Neural progenitor cell (in vitro differentiated cells): Measurements from ENCODE around the gene ZSWIM3. TPM values are rescaled to one million over a fixed set of nuclear protein-coding genes. Genes with fewer than 3 reads are reported as not detected.

Experiments used
- DNase-seq: peaks from one replicate; pipeline ENCODE4 v3.0.0-alpha.2; 2016; ENCODE audit warnings: low spot score
- H2AFZ ChIP-seq: fragments of 200-600 bp; sonication (generic); replicated peaks from 2 replicates; pipeline ENCODE4 v1.6.1; 2016; ENCODE audit warnings: antibody characterized with exemption
- H3F3A ChIP-seq: fragments of 200-600 bp; sonication (generic); 2 replicates; pipeline ENCODE4 v1.6.1; 2016; ENCODE audit warnings: antibody characterized with exemption, low read depth
- H3K27ac ChIP-seq: fragments of 200-600 bp; sonication (generic); 2 replicates; pipeline ENCODE4 v1.5.1; 2016; ENCODE audit warnings: mild to moderate bottlenecking
- H3K27me3 ChIP-seq: fragments of 200-600 bp; sonication (generic); 2 replicates; pipeline ENCODE4 v1.6.1; 2016; ENCODE audit warnings: mild to moderate bottlenecking, moderate library complexity
- H3K36me3 ChIP-seq: fragments of 200-600 bp; sonication (generic); 2 replicates; pipeline ENCODE4 v1.5.1; 2016
- H3K4me1 ChIP-seq: fragments of 200-600 bp; sonication (generic); 2 replicates; pipeline ENCODE4 v1.6.1; 2016; ENCODE audit warnings: mixed run types
- H3K4me2 ChIP-seq: fragments of 200-600 bp; sonication (generic); 2 replicates; pipeline ENCODE4 v1.6.1; 2016
- H3K4me3 ChIP-seq: fragments of 200-600 bp; sonication (generic); 2 replicates; pipeline ENCODE4 v1.5.1; 2016
- H3K79me2 ChIP-seq: fragments of 200-600 bp; sonication (generic); 2 replicates; pipeline ENCODE4 v1.6.1; 2016; ENCODE audit warnings: low read depth
- H3K9ac ChIP-seq: fragments of 200-600 bp; sonication (generic); 2 replicates; pipeline ENCODE4 v1.6.1; 2016
- H3K9me3 ChIP-seq: fragments of 200-600 bp; sonication (generic); 2 replicates; pipeline ENCODE4 v1.5.1; 2016; ENCODE audit warnings: low read depth
- H4K20me1 ChIP-seq: fragments of 200-600 bp; sonication (generic); 2 replicates; pipeline ENCODE4 v1.6.1; 2016; ENCODE audit warnings: low read depth
- H3K27ac Mint-ChIP-seq: 3 replicates; pipeline ENCODE4 v1.8.0; 2021; ENCODE audit warnings: mixed read lengths
- H3K27me3 Mint-ChIP-seq: 2 replicates; pipeline ENCODE4 v1.8.0; 2022; ENCODE audit warnings: low read depth, mild to moderate bottlenecking, inconsistent platforms, moderate library complexity, mixed read lengths; ENCODE audit not compliant: insufficient read depth
- H3K36me3 Mint-ChIP-seq: 3 replicates; pipeline ENCODE4 v1.8.0; 2021; ENCODE audit warnings: mixed read lengths
- H3K4me1 Mint-ChIP-seq: 3 replicates; pipeline ENCODE4 v1.8.0; 2021; ENCODE audit warnings: mixed read lengths
- H3K4me3 Mint-ChIP-seq: 3 replicates; pipeline ENCODE4 v1.8.0; 2021; ENCODE audit warnings: mild to moderate bottlenecking, moderate library complexity, mixed read lengths
- H3K9me3 Mint-ChIP-seq: 3 replicates; pipeline ENCODE4 v1.8.0; 2020; ENCODE audit warnings: mixed read lengths
- CTCF ChIP-seq: fragments of 200-600 bp; sonication (generic); IDR thresholded peaks from 2 replicates; pipeline ENCODE4 v1.5.1; 2017; ENCODE audit warnings: antibody characterized with exemption, mild to moderate bottlenecking
- EZH2 ChIP-seq: fragments of 200-600 bp; sonication (generic); IDR thresholded peaks from 2 replicates; pipeline ENCODE4 v1.6.1; 2017; ENCODE audit warnings: antibody characterized with exemption, mild to moderate bottlenecking, moderate library complexity
- EZH2phosphoT487 ChIP-seq: fragments of 200-600 bp; sonication (generic); IDR thresholded peaks from 2 replicates; pipeline ENCODE4 v1.6.1; 2017; ENCODE audit warnings: antibody characterized with exemption
- total RNA-seq: library from RNA; depleted of rRNA; stranded (reverse); fragments of >200 nt; gene quantifications from 2 replicates; pipeline ENCODE4 v1.2.3, GENCODE V29; 2015; ENCODE audit warnings: low replicate concordance

The ZSWIM3 gene
- total RNA-seq, 1 donor from 2014 or later = 3.7 TPM

DNA sequence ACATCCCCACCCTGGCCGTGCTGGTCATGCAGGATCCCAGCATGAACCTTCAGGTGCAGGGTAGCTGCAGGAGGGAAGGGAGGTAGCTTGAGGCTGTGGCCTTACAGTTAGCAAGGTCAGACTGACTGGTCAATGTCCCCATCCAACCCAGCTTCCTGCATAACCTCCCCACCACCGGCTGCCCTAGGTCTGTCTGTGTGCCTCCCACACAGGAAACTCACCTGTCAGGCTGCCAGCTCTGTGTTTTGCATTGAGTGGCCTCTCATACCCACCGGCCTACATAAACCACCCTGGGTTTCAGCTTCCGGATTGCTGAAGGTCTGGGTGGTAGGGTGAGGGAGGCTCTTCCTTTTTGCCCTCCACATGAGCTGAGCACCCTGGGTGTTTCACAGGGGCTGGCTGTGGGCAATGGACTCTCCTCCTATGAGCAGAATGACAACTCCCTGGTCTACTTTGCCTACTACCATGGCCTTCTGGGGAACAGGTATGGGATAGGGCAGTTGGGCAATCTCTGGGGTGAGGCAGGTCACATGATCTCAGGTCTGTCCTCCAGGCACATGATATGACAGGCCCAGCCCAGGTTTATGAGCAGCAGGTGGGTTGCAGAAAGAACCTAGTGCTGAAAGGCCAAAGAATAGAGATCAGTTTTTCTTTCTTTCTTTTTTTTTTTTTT lies 35.5 kb downstream of the ZSWIM3 start:
- Histone ChIP-seq H3F3A (peaks cover 4% of the 10 kb centered on the region), H3K9me3 (no peaks in the 10 kb centered on the region), H3K27me3 (peaks cover 9% of the 10 kb centered on the region), H3K36me3 (no peaks in the 10 kb centered on the region), H3K9ac (no peak overlapping the region), H3K27ac (no peak overlapping the region), H2AFZ (no peak overlapping the region), H3K79me2 (no peaks in the 10 kb centered on the region), H3K4me2 (no peak overlapping the region), H4K20me1 (no peaks in the 10 kb centered on the region), H3K4me3 (no peak overlapping the region), H3K4me1 (peaks cover 10% of the 10 kb centered on the region)
- Mint-ChIP-seq H3K36me3 (peaks cover 6% of the 10 kb centered on the region), H3K9me3 (no peaks in the 10 kb centered on the region), H3K27ac (peak overlapping the region; percentile 29), H3K27me3 (peaks cover 10% of the 10 kb centered on the region), H3K4me3 (peak overlapping the region; percentile 94), H3K4me1 (peaks cover 32% of the 10 kb centered on the region)
- no peak for TF ChIP-seq CTCF
- no peak for TF ChIP-seq EZH2
- no peak for TF ChIP-seq EZH2phosphoT487
- no peak for DNase-seq

DNA sequence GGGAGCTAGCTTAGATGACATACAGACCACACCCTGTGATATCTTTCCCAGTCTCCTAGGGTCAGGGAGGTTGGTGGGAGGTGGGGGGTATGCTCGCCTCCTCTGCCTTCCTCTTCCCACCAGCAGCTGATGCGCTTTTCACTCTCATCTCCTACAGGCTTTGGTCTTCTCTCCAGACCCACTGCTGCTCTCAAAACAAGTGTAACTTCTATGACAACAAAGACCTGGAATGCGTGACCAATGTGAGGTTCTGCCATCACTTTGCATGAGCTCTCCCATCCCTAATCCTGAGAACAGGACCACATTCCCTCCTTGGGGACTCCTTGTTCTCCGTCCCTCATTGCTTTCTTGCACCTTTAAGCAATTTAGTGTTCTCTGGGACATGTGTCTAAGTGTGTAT lies 36.4 kb downstream of the ZSWIM3 start:
- Histone ChIP-seq H3K36me3 (no peaks in the 10 kb centered on the region), H2AFZ (no peak overlapping the region), H3F3A (peaks cover 4% of the 10 kb centered on the region), H3K4me2 (no peak overlapping the region), H3K9ac (no peak overlapping the region), H3K9me3 (no peaks in the 10 kb centered on the region), H3K79me2 (no peaks in the 10 kb centered on the region), H3K4me1 (peaks cover 10% of the 10 kb centered on the region), H4K20me1 (no peaks in the 10 kb centered on the region), H3K27me3 (peaks cover 9% of the 10 kb centered on the region), H3K27ac (no peak overlapping the region), H3K4me3 (no peak overlapping the region)
- H3K4me1 Mint-ChIP-seq = peaks cover 32% of the 10 kb centered on the region
- peaks cover 10% of the 10 kb centered on the region for H3K27me3 Mint-ChIP-seq
- H3K9me3 Mint-ChIP-seq = no peaks in the 10 kb centered on the region
- TF ChIP-seq EZH2 (no peak), CTCF (no peak), EZH2phosphoT487 (no peak)
- peak overlapping the region; percentile 64 for H3K4me3 Mint-ChIP-seq
- peaks cover 9% of the 10 kb centered on the region for H3K36me3 Mint-ChIP-seq
- no peak for DNase-seq
- peak overlapping the region; percentile 83 for H3K27ac Mint-ChIP-seq

- Histone ChIP-seq H3K27ac (no peak overlapping the region), H4K20me1 (no peaks in the 10 kb centered on the region), H3F3A (peaks cover 2% of the 10 kb centered on the region), H3K4me3 (no peak overlapping the region), H2AFZ (no peak overlapping the region), H3K9me3 (no peaks in the 10 kb centered on the region), H3K4me2 (no peak overlapping the region), H3K79me2 (no peaks in the 10 kb centered on the region), H3K27me3 (peaks cover 9% of the 10 kb centered on the region), H3K36me3 (no peaks in the 10 kb centered on the region), H3K9ac (no peak overlapping the region), H3K4me1 (peaks cover 10% of the 10 kb centered on the region)
- Mint-ChIP-seq H3K4me3 (no peak overlapping the region), H3K36me3 (peaks cover 12% of the 10 kb centered on the region), H3K27me3 (peaks cover 10% of the 10 kb centered on the region), H3K27ac (no peak overlapping the region), H3K4me1 (peaks cover 29% of the 10 kb centered on the region), H3K9me3 (no peaks in the 10 kb centered on the region)
- DNase-seq = no peak
- TF ChIP-seq EZH2phosphoT487 = no peak
- TF ChIP-seq EZH2 = no peak
- no peak for TF ChIP-seq CTCF
Observed at GRCh38 chr20:45894797-45895196, 37.4 kb downstream of the ZSWIM3 start.
